ENCODE measurements around the gene CDC5L. TPM values are rescaled to one million over a fixed set of nuclear protein-coding genes. Genes with fewer than 3 reads are reported as not detected.
"Not testable (repeated sequence)": the region's sequence is repeated elsewhere in the genome, so short reads cannot be mapped to it uniquely, and the experiment has no call there.

CDC5L gene
- polyA plus RNA-seq, 3 donors: 35.3 to 47.1 (median 39.3) TPM

DNA sequence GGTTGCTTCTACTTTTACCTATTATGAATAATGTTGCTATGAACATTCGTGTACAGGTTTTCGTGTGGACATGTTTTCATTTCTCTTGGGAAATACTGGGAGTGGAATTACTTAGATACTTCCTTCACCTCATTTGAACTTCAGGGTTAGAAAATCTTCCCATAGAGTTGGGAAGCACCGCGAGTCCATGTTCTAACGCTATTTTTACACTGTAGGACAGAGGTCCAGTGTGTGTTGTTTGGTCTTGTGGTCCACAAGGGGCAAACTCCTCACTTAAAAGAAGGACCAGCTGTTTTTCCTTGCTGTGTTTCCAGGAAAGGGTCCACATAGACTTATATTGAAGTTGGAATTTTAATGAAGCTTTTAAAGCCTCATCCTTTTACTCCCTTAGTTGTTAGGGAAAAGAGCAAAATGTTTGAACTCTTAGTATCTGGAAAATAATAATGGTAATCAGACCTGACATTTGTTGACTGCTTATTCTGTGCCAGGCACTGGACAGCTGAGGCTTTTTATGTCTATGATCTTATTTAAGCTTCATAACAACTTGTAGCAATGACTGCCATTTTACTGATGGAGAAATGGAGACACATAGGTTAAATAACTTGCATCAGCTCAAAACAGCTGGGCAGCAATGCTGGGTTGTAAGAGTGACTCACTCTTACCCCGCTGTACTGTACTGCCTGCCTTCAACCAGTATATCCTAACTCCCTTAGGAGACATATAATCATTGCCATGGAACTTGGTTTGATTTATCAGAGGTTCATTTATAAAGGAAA, 52.0 kb downstream of the CDC5L start:
- DNase-seq (ENCODE audit: extremely low read depth in 1 of 11, low read depth in 9 of 11, low spot score in 4 of 11): no peak

DNA sequence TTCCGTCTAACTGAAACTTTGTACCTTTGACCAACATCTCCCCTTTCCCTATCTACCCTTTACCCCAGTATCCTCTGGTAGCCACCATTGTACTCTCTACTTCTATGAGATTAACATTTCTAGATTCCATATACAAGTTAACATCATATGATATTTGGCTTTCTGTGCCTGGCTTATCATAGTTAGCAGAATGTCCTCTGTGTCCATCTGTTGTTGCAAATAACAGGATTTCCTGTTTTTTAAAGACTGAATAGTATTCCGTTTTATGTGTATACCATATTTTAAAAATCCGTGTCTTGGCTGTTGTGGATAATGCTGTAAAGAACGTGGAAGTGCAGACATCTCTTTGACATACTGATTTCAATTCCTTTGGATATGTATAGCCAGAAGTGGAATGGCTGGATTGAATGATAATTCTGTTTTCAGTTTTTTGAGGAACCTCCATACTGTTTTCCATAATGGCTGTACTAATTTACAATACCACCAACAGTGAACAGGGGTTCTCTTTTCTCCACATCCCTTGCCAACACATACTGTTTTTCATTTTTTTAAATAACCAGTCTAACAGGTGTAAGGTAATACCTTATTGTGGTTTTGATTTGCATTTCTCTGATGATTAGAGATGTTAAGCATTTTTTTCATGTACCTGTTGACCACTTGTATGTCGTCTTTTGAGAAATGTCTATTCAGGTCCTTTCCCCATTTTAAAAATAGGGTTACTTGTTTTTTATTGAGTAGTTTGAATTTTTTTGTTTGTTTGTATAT, 53.8 kb downstream of the CDC5L start:
- DNase-seq (ENCODE audit: extremely low read depth in 1 of 11, low read depth in 9 of 11, low spot score in 4 of 11): no peak

DNA sequence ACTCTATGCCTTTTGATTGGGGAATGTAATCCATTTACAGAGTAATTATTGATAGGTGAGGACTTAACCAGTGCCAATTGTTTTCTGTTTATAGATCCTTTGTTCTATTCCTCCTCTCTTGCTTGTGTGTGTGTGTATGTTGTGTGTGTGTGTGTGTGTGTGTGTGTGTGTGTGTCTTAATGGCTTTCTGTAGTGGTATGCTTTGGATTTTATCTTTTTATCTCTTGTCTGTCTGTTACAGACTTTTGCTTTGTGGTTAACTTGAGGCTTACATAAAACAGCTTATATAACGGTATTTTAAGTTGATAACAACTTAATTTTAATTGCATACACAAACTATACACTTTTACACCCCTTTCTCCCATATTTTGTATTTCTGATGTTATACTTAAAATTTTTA, 54.7 kb downstream of the CDC5L start:
- no peak for DNase-seq (ENCODE audit: extremely low read depth in 1 of 11, low read depth in 9 of 11, low spot score in 4 of 11)

DNA sequence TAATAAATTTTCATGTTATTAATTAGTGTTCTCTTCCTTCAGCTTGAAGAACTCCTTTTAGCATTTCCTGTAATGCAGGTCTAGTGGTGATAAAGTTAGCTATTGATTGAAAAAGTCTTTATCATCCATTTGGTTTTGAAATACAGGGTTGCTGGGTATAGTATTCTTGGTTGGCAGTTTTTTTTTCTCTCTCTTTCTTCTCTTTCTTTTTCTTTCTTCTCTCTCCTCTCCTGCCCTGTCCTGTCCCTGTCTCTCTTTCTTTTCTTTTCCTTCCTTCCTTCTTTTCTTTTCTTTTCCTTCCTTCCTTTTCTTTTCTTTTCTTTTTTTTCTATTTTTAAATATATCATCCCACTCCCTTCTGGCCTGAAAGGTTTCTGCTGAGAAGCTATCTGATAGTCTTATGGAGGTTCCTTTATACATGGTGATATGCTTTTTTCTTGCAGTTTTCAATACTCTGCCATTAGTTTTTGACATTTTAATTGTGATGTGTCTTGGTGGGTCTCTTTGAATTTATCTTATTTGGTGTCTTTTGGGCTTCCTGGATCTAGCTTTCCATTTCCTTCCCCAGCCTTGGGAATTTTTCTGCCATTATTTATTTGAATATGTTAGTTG, 55.4 kb downstream of the CDC5L start:
- no peak for DNase-seq (ENCODE audit: extremely low read depth in 1 of 11, low read depth in 9 of 11, low spot score in 4 of 11)

DNA sequence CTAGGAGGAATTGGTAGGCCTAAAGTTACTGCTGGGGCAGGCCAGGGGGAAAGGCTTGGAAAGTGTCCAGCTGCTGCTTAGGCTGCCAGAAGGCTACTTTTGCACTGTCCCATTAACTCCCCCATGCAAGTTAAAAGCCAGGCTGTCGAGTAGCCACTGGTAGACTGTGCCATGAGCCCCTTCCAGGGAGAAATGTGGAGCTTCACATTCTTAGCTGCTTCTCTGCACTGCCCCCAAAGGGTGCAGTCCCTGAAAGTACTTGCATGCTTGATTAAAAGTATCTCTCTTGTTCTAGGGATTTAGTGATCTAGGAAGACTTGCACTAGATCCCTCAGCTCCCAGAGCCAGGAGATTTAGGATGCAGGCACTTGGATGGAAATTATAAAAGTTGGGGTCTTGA, 57.3 kb downstream of the CDC5L start:
- no peak for DNase-seq (ENCODE audit: extremely low read depth in 1 of 11, low read depth in 9 of 11, low spot score in 4 of 11)

DNA sequence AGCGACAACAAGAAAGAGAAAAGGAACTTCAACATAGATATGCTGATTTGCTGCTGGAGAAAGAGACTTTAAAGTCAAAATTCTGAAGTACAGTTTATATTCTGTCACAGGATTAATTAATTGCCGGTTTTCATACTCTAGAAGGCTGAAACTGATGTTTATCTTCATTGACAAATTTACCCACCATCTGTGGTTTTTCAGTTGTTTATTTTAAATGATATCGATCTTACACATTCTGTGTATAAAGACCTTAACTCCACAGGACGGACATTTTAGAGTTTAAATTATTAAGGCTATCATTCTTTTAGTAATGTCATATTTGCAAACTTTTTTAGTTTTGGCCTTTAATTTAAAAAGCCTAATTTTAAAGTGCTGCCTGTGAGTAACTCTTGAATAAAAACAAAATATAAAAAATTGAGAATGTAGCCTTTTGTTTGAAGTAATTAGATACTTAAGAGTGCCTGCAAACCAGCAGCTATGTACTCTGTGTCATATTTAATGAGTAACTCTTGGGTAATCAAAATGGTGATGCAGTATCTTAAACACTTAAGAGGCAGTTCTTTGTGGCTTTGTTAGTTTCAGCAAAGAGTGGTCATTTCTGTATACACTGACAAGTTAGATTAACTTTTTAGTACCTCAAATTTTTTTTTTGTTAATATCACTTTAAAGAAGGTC, 59.3 kb downstream of the CDC5L start:
- no peak for DNase-seq (ENCODE audit: extremely low read depth in 1 of 11, low read depth in 9 of 11, low spot score in 4 of 11)

DNA sequence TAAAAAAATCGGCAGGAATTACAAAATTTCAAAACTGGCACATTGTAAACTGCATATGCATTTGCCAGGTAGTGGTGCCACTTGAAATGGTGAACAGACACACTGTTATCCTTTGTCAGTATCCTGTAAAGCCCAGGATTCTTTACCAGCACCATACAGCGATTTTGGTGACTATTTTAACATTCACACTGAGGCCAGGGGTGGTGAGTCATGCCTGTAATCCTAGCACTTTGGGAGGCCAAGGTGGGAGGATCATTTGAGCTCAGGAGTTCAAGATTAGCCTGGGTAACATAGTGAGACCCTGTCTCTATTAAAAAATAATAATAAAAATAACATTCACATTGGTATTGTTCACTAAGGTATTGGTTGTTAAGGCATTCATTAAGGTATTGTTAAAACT, 61.7 kb downstream of the CDC5L start:
- not testable (repeated sequence) for DNase-seq (ENCODE audit: extremely low read depth in 1 of 11, low read depth in 9 of 11, low spot score in 4 of 11)

DNA sequence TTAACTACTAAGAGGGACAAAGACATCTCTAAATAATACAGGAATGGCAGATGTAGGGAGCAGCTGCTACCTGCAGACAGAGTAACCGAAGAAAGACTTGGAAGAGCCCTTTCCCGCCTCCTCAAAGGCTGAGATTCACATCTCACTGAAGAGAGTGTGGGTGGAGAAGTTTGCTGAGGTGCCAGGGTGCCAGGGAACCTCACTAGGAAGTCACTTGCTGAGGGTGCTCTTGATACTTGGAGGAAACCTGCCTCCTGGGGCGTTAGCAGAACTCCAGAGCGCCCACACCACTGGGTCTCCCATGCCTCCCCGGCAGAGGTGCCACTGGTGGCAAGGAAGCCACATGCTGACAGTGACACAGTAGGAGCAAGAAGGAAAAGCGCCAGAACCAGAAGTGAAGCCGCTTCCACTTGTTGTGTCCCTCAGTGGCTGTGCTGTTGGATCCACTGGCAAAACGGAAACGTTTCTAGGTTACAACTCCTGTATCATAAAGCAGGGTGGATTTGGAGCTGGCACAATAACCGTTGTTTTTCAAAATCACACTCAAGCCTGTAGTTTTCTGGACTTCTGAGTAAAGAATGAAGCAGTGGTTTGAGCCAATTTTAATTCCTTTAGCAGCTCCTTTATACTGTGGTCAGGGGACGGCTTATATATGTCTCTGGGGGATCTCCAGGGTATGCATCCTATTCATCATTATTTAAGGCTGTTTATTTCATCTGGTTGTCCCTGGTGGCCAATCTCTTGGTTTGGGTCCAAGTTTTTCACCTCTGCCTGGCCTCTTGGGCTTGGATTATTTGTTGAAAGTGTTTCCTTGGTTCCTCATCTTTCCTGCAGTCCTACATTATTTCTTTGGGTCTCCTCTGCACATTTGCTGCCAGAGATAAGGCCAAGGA, 64.5 kb downstream of the CDC5L start:
- no peak for DNase-seq (ENCODE audit: extremely low read depth in 1 of 11, low read depth in 9 of 11, low spot score in 4 of 11)

DNA sequence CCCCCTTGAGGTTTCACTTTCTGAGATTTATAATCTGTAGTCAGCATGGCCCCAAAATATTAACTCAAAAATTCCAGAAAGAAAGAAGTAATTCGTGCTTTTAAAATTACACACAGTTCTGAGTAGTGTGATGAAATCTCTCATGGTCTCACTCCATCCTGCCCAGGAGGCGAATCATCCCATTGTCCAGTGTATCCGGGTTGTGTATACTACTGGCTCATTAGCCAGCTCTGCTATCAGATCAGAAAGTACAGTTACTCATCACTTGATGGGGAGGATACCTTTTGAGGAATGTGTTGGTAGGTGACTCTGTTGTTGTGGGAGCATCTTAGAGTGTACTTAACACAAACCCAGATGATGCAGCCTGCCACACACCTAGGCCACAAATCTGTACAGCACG, 65.2 kb downstream of the CDC5L start:
- no peak for DNase-seq (ENCODE audit: extremely low read depth in 1 of 11, low read depth in 9 of 11, low spot score in 4 of 11)

DNA sequence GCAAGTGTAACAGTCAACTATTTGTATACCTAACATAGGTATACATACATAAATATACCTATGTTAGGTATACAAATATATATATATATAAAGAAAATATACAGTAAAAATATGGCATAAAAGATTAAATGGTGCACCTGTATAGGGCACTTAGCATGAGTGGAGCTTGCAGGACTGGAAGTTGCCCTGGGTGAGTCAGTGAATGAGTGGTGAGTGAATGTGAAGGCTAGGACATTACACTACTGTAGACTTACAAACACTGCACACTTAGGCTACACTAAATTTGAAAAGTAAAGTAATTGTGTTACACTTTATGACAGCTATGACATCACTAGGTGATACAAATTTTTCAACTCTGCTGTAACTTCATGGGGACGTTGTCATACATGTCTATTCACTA, 65.6 kb downstream of the CDC5L start:
- no peak for DNase-seq (ENCODE audit: extremely low read depth in 1 of 11, low read depth in 9 of 11, low spot score in 4 of 11)

DNA sequence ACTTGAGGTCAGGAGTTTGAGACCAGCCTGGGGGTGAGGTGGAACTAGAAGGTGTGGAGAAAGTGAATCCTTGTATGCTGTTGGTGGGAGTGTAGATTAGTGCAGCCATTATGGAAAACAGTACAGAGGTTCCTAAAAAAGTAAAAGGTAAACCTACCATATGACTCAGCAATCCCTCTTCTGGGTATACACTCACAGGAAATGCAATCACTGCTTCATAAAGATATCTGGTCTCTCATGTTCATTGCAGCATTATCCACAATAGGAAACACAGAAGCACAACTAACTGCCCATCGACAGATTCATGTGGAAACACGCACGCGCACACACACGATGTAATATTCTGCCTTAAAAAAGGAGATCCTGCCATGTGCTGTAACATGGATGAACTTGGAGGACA, 66.7 kb downstream of the CDC5L start:
- no peak for DNase-seq (ENCODE audit: extremely low read depth in 1 of 11, low read depth in 9 of 11, low spot score in 4 of 11)

DNA sequence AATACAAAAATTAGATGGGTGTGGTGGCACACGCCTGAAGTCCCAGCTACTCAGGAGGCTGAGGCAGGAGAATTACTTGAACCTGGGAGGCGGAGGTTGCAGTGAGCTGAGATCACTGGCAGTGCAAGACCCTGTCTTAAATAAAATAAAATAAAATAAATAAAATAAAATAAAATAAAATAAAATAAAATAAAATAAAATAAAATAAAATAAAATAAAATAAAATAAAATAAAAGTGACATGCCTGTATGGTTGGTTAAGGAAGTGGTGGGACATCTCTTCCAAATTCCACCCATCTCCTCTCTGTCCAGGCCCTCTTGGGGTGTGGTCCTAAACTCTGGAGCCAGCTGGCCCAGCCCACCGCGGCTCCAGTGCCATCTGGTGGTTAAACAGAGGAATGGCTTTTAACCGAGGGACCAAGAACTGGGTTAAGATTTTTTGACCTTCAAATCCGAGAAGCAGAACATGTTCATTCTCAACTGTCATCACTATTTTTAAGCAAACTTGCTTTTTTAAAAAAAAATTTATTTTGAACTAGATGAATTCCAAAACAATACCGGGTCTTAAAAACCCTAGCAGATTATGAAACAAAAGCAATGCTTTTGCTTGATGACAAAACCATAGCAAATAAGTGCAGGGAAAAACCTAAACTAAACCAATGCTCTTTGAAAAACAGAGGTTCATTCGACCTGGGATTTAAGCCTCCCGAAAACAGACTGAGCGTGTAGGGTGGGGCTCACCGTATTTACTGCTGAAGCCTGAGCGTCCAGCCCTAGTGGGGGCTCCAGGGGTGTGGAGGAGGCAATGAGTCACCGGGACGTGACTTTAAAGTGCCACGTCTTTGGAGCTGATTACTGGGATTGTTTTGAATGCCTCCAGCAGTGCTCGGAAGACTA, 68.8 kb downstream of the CDC5L start:
- no peak for DNase-seq (ENCODE audit: extremely low read depth in 1 of 11, low read depth in 9 of 11, low spot score in 4 of 11)

DNA sequence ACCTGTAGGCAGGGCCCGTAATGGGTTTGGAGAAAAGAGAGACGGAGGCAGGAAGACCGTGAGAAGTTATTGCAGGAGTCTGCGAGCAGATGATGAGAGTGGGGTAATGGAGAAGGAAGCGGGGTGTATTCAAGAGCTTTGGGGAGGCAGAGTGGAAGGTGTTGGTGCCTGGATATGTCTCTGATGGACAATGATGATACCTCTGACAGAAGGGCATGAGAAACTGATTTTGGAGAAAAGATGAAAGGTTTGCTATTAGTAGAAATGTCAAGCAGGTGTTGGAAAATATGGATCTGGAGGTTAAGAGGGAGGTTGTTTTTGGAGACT, 69.4 kb downstream of the CDC5L start:
- no peak for DNase-seq (ENCODE audit: extremely low read depth in 1 of 11, low read depth in 9 of 11, low spot score in 4 of 11)

DNA sequence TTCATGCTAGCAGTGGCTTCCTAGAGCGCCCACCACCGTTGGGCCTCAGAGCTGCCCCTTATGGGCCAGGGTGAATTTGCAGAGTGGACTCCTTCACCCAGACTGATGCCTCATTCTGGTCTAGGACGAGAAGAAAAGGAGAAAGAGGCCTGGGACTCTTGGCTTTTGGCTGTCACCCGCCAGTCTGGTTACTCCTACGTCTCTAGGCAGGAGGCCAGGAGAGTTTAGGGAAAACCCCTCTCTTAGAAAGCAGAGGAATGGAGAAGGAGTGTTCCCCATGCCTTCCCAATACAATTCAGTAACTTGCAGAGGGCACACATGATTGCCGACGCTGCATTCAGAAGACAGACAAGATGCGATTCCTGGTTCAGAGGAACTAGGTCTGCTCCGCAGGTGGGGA, 70.1 kb downstream of the CDC5L start:
- DNase-seq (ENCODE audit: extremely low read depth in 1 of 11, low read depth in 9 of 11, low spot score in 4 of 11): no peak

DNA sequence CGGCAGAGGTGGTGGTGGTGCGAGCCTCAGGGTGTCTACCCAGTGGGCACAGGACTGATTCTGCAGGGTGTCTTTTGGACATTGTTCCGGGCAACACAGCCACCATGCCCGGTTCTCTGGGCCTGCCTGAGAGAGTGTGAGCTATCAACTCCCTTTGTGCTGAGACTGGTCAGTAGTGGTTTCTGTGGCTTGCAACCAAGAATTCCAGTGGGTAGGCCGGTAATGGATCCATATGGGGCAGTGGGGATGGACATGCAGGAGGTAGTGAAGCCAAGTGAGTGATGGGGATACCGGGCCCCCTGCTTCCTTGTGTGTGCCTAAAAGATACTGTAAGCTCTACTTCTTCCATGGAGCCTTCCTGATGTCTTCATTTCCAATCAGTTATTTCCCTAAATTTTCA, 71.0 kb downstream of the CDC5L start:
- no peak for DNase-seq (ENCODE audit: extremely low read depth in 1 of 11, low read depth in 9 of 11, low spot score in 4 of 11)

DNA sequence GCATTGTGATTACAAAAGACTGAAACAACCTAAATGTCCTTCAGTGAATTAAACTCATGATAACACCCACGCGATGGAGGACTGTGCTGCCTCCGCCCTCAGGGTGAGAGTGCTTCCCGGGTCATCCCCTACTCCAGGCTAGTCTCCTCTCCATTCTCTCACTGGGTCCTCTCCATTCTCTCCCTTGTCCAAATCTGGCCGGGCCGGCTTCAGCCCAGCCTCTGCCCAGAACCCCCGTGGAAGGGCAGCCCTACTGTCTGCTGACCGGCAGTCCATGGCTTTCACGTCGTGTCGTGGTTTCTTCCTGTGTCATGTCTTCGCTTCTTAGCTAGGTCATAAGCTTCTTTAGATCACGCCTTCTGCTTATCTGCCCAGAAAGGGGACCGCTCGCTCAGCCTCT, 74.8 kb downstream of the CDC5L start:
- DNase-seq (ENCODE audit: extremely low read depth in 1 of 11, low read depth in 9 of 11, low spot score in 4 of 11): no peak

DNA sequence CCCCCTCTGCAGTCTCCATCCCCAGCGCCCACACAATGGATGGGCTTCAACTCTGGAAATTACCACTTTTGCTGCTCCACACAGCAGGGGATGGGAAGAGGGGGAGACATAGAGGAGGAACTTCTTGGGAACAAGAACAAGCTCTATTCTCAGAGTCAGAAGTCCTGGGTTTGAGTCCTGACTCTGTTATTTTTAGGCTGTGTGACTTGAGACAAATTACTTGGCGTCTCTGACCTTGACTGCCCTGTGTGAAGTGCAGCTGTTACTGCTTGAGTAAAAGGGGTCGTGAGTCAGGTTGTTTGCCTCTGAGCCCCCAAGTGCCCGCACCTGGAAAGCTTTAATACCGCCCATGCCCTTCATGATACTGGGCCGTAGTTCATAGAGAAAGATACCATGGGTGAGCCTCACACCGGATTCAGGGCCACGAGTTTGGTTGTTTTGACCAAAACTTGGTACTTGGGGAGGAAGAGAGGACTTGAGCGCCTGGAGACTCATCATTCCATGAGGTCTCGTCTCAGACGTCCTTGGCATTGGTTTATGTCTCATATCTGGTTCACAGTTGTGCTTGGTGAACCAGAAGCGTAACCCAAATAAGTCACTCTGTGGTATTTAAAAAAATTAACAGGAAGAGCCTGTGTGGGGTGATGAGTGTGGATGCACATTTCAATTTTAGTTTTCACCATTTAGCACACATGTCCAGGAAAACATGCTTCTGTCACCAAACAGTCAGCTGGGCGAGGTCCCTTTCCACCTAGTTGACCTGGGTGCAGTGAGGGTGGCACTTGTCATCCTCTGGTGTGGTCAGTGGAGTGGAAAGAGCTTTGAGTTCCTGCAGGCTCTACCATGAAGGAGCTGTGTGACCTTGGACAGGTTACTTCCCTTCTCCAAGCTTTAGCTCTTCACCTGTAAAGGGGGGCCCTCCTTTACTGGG, 75.6 kb downstream of the CDC5L start:
- DNase-seq (ENCODE audit: extremely low read depth in 1 of 11, low read depth in 9 of 11, low spot score in 4 of 11): no peak
